SIG-M5 treated with dmso at 0.1 percent for 504 hours (cell line): ENCODE results near the gene TMEM35A.
"Not testable (repeated sequence)": the region's sequence is repeated elsewhere in the genome, so short reads cannot be mapped to it uniquely, and the experiment has no call there.

Source experiments
- DNase-seq: peaks from one replicate; lab custom pipeline; 2025; ENCODE audit not compliant: unreplicated experiment; lab: John Stamatoyannopoulos, UW

Gene TMEM35A, protein sequence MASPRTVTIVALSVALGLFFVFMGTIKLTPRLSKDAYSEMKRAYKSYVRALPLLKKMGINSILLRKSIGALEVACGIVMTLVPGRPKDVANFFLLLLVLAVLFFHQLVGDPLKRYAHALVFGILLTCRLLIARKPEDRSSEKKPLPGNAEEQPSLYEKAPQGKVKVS

DNA sequence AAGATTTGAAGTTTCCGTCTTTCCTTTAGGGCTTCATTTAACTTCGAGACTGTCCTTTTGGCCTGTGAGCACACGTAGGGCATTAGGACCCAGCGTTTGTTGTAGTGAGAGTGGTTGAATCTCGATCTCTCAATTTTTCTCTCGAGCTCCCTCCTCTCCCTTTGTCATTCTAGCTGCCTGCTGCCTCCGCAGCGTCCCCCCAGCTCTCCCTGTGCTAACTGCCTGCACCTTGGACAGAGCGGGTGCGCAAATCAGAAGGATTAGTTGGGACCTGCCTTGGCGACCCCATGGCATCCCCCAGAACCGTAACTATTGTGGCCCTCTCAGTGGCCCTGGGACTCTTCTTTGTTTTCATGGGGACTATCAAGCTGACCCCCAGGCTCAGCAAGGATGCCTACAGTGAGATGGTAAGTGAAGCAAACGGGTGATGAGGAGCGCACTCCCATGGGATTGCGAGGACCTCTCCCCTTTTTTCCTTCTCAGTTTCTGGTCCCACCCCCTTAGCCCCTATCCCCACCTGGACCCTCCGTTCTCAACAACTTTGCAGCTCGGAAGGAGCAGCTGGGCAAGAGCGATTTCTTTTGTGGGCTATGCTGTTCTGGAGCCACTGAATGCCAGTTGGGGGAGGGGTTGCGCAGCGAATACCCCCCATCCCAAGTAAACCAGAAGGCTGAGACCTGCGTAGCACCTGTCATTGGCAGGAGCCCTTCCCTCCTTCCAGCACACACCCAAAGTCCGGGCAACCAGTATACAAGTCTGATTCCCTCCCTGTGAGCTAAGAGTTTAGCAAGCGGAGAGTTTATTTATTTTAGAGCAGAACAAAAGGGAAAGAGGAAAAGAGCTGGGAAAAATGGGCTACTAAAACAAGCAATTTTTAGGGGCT is at the start of gene TMEM35A:
Gene TMEM35A, plus strand, starts transcription at position 164 of the 883 bp plus-strand sequence. Its CDS starts 124 bp downstream, at position 288.
- DNase-seq, result no peak

- no peak for DNase-seq
These were observed 49.0 kb upstream of the TMEM35A start for GRCh38 chrX:101029665-101030064.

DNA sequence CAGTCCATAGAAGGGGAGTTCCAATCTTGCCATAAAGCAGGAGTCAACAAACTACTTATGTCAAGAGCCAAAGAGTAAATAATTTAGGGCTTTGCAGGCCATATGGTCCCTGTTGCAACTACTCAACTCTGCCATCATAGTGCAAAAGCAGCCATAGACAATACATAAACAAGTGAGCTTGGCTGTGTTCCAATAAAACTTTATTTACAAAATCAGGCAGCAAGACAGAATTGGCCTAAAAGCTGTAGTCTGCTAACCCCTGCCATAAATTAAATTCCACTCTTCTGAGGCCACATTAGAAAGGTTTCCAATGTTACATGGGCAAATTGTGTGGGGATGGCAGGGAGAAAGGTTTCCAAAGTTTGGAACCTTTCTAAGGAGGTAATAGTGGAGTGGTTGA is 41.4 kb upstream of the TMEM35A start:
- no peak for DNase-seq

DNA sequence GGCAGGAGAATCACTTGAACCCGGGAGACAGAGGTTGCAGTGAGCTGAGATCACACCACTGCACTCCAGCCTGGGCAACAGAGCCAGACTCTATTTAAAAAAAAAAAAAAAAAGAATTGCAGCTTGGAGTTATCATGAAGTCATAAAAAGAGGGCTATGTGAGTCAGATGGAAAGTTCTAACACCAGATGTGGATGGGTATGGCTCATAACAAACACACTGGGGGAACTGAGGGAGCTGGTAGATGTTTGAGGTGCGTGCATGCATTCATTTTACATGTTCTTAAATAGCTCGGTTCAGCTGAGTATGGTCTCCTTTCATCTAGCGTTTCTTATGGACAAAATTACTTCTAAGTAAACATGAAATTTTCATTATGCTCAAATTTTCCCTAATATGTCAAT is 38.5 kb upstream of the TMEM35A start:
- DNase-seq, result no peak

DNA sequence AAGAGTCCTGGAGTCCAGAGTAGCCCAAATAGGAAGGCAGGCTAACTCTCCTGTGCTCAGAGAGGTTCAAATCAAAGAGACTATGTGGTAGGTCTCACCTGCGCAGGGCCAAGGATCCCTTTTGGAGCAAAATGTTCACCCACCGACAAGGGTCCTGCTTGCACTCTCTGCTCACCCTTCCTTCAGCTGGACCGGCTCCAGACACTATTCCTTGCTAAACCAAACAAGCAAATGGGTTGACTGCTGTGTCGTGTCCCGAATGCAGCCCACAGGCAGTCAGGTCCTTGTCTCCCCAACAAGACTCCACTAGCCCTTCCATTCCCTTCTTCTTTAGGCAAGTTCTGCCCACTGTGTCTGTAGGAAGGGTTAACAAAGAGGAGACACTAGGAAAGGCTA is 27.5 kb upstream of the TMEM35A start:
- DNase-seq, result no peak

- DNase-seq, result peak; percentile 75
These were observed 27.0 kb upstream of the TMEM35A start, which contains the start of gene TRMT2B for GRCh38 chrX:101051549-101052302. Gene TRMT2B, minus strand, starts transcription at chrX:101052111. Its CDS starts 9,822 bp downstream, at chrX:101042289.

GRCh38 chrX:101056551-101056950 is 22.1 kb upstream of the TMEM35A start:
- DNase-seq, result not testable (repeated sequence)

DNA sequence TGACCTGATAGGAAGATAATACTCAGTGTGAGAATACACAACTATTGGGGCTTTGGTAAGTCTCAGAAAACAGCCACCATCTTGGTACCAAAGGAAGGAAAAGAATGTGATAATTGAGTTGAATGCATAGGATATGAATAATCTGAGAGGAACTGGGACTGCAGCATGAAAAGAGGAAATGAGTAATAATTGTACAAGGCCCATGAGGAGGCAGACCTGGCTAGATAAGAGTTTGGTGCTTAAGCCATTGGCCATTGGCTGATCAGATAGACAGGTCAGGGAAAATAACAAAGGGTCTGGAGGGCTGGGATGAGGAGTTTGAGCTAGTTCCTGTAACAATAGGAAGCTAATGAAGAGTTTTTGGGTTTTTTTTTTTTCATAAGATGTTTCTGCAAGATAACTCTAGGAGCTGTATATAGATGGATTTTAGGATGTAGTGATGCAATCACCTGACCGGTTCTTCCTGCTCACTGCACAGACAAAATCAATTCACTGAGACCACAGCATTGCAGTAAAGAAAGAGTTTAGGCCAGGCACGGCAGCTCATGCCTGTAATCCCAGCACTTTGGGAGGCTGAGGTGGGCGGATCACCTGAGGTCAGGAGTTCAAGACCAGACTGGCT is 21.5 kb upstream of the TMEM35A start:
- peak; percentile 78 for DNase-seq

DNA sequence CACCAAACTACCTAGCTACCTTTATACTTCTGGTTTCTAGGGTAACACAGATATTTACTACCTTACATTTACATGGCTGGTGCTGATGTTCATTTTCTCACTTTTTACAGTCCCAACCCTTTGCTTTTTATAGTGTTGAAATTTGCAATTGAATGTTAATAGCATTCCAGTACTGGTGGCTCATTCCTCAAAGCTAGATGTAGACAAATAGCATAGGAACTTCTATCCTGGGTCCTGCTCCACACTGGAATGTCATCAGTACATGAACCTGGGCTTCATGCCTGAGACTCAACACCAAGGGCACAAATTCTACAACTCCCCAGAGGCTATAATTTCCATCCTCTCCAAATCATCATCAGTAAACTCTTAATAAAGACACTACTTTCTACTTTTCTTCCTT is 16.5 kb upstream of the TMEM35A start:
- DNase-seq, result no peak

DNA sequence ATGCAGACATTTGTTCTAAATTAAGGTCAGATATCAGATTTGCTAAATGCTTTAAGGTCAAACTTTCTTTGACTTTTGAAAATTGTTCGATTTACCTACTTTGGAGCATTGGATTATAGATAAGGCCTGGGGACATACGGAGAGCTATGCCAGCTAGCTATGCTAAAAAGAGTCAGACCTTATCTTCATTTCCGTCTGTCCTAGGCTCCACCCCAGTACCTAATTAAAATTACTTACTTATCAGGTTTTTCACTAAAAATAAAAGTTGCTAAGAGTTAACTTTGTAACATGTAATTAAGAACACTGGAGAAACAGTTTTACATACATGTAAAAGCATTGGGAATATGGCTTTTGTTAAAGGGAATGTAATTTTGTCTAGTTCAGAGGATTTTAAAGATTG is 7.1 kb upstream of the TMEM35A start:
- no peak for DNase-seq

DNA sequence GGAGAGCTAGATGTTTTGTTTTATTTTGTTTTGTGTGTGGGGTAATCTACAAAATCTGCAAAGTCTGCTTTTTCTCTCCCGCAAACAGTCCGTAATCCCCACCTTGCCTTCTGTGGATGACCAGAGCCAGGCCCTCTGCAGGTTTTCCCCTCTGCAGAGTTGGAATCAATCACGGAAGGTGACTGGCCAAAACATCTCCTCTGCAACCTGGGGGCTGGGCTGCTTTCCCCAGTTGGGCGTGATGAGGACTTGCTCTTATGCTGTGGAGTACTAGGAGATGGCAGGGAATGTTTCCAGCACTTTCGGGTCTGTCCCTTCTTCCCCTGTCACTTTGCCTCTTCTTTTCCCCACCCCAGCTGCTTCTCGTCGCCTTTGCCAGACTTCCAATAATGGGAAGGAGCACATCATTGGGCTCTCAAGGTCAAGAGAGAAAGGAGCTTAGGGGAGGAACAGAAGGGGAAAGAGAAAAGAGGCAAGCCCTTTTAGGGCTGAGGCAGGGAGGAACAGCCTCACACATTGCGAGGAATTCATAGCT is 1.1 kb downstream of the TMEM35A start:
- DNase-seq, result no peak

DNA sequence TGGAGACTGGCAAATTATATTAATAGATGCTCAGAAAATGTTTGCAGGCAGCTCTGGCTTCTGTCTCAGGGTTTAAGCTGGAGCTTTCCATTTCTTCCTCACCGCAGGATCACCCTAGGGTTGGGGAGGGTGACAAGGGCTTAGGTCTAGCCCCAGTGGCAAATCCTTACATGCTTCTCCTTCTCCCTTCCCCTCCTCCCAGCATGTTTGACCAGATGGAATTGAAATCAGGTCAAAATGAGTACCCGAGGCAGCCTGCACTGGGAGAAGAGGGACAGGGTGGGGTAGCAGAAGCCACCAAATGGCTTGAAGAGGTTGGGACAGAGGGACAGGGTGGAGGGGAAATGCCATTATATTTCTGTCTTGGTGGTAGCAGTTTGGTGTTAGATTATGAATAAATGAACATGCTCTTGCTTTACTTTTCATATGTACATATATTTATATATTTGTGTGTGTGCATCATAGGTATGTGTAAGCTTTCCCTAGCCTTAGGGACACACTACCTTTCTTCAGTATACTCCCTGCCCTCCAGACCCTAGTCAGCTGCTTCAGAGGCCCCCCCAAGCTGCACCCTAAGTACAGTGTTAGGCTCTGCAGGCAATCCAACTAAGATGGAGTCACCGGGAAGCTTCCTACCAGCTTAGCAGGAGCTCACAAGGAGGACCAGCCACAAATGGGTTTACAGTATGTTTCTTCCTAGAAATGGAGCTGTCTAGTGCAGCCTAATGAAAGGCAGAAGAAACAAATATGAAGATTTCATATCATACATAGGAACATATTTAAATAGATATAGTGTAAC is 1.8 kb downstream of the TMEM35A start:
- DNase-seq, result no peak

DNA sequence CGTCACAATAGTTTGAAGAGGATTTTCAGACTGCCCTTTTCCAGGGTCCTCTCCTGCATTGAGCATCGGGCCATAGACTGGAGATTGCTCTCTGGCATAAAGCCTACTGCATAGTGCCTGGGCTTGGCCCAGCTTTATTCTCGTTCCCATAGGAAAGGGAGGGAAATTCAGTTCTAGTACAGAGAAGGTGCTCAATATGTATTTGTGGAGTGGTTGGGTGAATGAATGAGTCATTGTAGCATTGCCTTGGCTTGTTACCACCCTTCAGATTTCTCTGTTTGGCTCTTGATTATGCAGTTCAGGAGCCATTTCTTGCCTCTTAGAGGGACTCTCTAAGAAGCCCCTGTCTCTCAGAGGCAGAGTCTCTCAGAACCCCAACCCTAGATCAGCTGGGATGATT is 2.6 kb downstream of the TMEM35A start:
- DNase-seq, result no peak

DNA sequence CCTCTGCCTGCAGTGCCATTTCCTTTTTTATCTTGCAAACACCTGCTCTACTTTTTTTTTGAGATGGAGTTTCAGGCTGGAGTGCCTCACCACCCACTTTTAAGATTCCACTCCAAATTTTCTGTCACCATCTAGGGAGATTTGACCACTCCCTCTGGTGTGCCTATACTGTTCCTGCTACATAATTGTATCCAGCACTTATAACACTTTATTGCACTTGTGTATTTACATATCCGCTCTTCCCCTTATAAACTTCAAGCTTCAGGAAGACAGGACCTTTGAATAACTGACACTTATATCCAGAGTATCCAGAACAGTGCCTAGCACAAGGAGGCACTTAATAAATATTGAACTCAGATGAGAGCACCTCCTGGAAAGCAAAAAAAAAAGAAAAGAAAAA is 13.1 kb downstream of the TMEM35A start:
- DNase-seq, result no peak

DNA sequence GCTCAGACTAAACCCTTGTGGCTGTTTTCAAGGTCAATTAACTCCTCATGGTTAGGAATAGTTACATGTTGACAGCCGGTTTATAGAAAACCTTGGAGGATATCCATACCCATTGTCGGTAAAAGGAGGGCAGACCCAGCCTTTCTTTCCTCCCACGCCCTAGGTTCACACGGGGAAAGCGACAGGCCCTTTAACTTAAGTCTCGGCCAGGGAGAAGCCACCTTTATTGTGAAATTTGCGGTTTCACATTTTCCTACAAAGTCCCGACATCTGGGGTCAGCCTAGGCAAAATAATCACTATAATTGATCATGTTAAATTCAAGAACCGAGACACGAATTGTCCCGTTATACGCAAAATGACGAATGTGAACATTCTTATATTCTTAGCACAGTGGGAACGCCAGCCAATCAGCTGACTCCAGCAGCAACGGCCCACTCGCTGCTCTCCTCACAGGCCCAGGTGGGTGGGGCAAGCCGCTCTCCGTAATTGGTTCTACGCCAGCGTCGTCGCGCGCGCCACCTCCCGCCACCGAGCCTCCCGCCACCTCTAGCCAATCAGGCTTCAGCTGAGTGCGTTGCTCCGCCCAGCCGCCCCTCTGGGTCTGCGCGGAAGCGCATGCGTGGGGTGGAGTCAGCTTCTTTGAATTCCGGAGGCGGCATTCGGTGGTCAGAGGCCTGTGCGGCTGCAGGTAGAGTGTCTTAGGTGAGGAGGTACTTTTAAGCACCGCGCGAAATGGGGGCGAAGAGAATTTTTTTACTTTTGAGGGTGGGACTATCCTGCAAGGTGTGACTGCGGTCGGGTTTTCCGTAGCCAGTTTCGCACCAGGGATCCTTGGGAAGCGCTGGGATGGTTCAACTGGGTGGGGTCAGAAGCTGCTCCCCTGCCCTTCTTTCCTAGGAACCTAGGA is 19.1 kb downstream of the TMEM35A start, which contains the start of gene CENPI:
Gene CENPI, plus strand, starts transcription at position 659 of the 908 bp plus-strand sequence. CDS start 2,867 bp downstream, outside the sequence.
- DNase-seq, result peak; percentile 92

- DNase-seq, result no peak
These were observed 29.6 kb downstream of the TMEM35A start for GRCh38 chrX:101108284-101108683.

GRCh38 chrX:101117701-101118100 is 39.0 kb downstream of the TMEM35A start:
- DNase-seq, result no peak

- DNase-seq, result no peak
These were observed 57.6 kb downstream of the TMEM35A start for GRCh38 chrX:101136235-101136634.
